ENCODE results near the gene BTNL2. TPM values are rescaled to one million over a fixed set of nuclear protein-coding genes. Genes with fewer than 3 reads are reported as not detected.
"Not testable (repeated sequence)": the region's sequence is repeated elsewhere in the genome, so short reads cannot be mapped to it uniquely, and the experiment has no call there.

BTNL2 gene
- total RNA-seq, 1 donor from 2014 or later: not detected

- Mint-ChIP-seq H3K9me3 (ENCODE audit: low read depth) (peaks cover 6% of the 10 kb centered on the region), H3K36me3 (ENCODE audit: insufficient read depth) (no peaks in the 10 kb centered on the region), H3K4me1 (ENCODE audit: low read depth) (peaks cover 3% of the 10 kb centered on the region), H3K27ac (no peak overlapping the region), H3K4me3 (ENCODE audit: low read depth) (no peak overlapping the region), H3K27me3 (peaks cover 3% of the 10 kb centered on the region)
- TF ChIP-seq CTCF (IDR thresholded peaks at IDR 0.05; ENCODE audit: unreplicated experiment): no peak
- DNase-seq (ENCODE audit: low spot score, unreplicated experiment): no peak
Observed at GRCh38 chr6:32367644-32368043, 39.3 kb downstream of the BTNL2 start.

GRCh38 chr6:32359225-32359624 is 47.8 kb downstream of the BTNL2 start:
- H3K27me3 Mint-ChIP-seq; H3K4me3 Mint-ChIP-seq (ENCODE audit: low read depth); H3K4me1 Mint-ChIP-seq (ENCODE audit: low read depth); H3K27ac Mint-ChIP-seq; H3K9me3 Mint-ChIP-seq (ENCODE audit: low read depth); H3K36me3 Mint-ChIP-seq (ENCODE audit: insufficient read depth); DNase-seq (ENCODE audit: low spot score, unreplicated experiment): not testable (repeated sequence)

GRCh38 chr6:32358548-32358947 is 48.4 kb downstream of the BTNL2 start:
- H3K36me3 Mint-ChIP-seq (ENCODE audit: insufficient read depth); DNase-seq (ENCODE audit: low spot score, unreplicated experiment); H3K4me3 Mint-ChIP-seq (ENCODE audit: low read depth); H3K27me3 Mint-ChIP-seq; H3K4me1 Mint-ChIP-seq (ENCODE audit: low read depth); H3K9me3 Mint-ChIP-seq (ENCODE audit: low read depth); H3K27ac Mint-ChIP-seq: not testable (repeated sequence)

- Mint-ChIP-seq H3K27me3 (no peaks in the 10 kb centered on the region), H3K4me3 (ENCODE audit: low read depth) (no peak overlapping the region), H3K9me3 (ENCODE audit: low read depth) (no peaks in the 10 kb centered on the region), H3K36me3 (ENCODE audit: insufficient read depth) (no peaks in the 10 kb centered on the region), H3K4me1 (ENCODE audit: low read depth) (no peaks in the 10 kb centered on the region), H3K27ac (no peak overlapping the region)
- no peak for TF ChIP-seq CTCF (IDR thresholded peaks at IDR 0.05; ENCODE audit: unreplicated experiment)
- no peak for DNase-seq (ENCODE audit: low spot score, unreplicated experiment)
Observed at GRCh38 chr6:32355018-32355417, 52.0 kb downstream of the BTNL2 start.

GRCh38 chr6:32353348-32353747 is 53.6 kb downstream of the BTNL2 start:
- Mint-ChIP-seq H3K4me3 (ENCODE audit: low read depth) (no peak overlapping the region), H3K9me3 (ENCODE audit: low read depth) (no peaks in the 10 kb centered on the region), H3K4me1 (ENCODE audit: low read depth) (no peaks in the 10 kb centered on the region), H3K27me3 (peaks cover 3% of the 10 kb centered on the region), H3K36me3 (ENCODE audit: insufficient read depth) (no peaks in the 10 kb centered on the region), H3K27ac (no peak overlapping the region)
- DNase-seq (ENCODE audit: low spot score, unreplicated experiment): no peak
- no peak for TF ChIP-seq CTCF (IDR thresholded peaks at IDR 0.05; ENCODE audit: unreplicated experiment)

Other genes with a start within 250 kb of the BTNL2 start
- gene EGFL8, start 242.6 kb downstream of the BTNL2 start, total RNA-seq: 68.3 and 83.1 TPM in 2 replicates
- gene AGPAT1, start 231.1 kb downstream of the BTNL2 start, total RNA-seq: 94.1 and 102 TPM in 2 replicates
- 91.2 and 92.2 TPM in 2 replicates for gene RNF5, start 228.8 kb downstream of the BTNL2 start, total RNA-seq
- gene AGER, start 222.9 kb downstream of the BTNL2 start, total RNA-seq: 28.5 and 29.9 TPM in 2 replicates
- gene PBX2, start 217.0 kb downstream of the BTNL2 start, total RNA-seq: 260 and 261 TPM in 2 replicates
- 6.1 and 6.5 TPM in 2 replicates for gene GPSM3, start 214.5 kb downstream of the BTNL2 start, total RNA-seq
- gene NOTCH4, start 183.1 kb downstream of the BTNL2 start, total RNA-seq: 4.3 and 4.7 TPM in 2 replicates
- not detected in 2 replicates for gene TSBP1, start 35.3 kb downstream of the BTNL2 start, total RNA-seq
- not detected in 2 replicates for gene HLA-DRA, start 32.7 kb upstream of the BTNL2 start, total RNA-seq
- gene HLA-DRB5, start 123.1 kb upstream of the BTNL2 start, total RNA-seq: 0.60 and 0.71 TPM in 2 replicates
- gene HLA-DRB1, start 182.7 kb upstream of the BTNL2 start, total RNA-seq: 4.6 and 7.7 TPM in 2 replicates
- gene HLA-DQA1, start 230.2 kb upstream of the BTNL2 start, total RNA-seq: not detected in 2 replicates